Adipocyte (in vitro differentiated cells): Measurements from ENCODE around the gene CLN5.

Source experiments
- DNase-seq: peaks from one replicate; pipeline ENCODE4 v3.0.0-alpha.2; 2015; ENCODE audit warnings: low read depth
- H3K27me3 ChIP-seq: replicated peaks from 2 replicates; pipeline ENCODE4 v1.7.0; 2013; ENCODE audit warnings: mild to moderate bottlenecking, low read length, moderate library complexity; ENCODE audit not compliant: control insufficient read depth, insufficient read depth
- H3K36me3 ChIP-seq: 2 replicates; pipeline ENCODE4 v1.7.0; 2013; ENCODE audit warnings: low read length, mild to moderate bottlenecking, moderate library complexity; ENCODE audit not compliant: control insufficient read depth, insufficient read depth, severe bottlenecking
- H3K4me1 ChIP-seq: 2 replicates; pipeline ENCODE4 v1.7.0; 2013; ENCODE audit warnings: mild to moderate bottlenecking, low read length, moderate library complexity; ENCODE audit not compliant: control insufficient read depth, insufficient read depth
- H3K4me3 ChIP-seq: 2 replicates; pipeline ENCODE4 v1.7.0; 2013; ENCODE audit warnings: mild to moderate bottlenecking, low read length, moderate library complexity
- H3K9ac ChIP-seq: 2 replicates; pipeline ENCODE4 v1.7.0; 2013; ENCODE audit warnings: mild to moderate bottlenecking, low read length, moderate library complexity
- H3K9me3 ChIP-seq: 2 replicates; pipeline ENCODE4 v1.7.0; 2013; ENCODE audit warnings: mild to moderate bottlenecking, low read length, moderate library complexity; ENCODE audit not compliant: control insufficient read depth

CLN5 gene

DNA sequence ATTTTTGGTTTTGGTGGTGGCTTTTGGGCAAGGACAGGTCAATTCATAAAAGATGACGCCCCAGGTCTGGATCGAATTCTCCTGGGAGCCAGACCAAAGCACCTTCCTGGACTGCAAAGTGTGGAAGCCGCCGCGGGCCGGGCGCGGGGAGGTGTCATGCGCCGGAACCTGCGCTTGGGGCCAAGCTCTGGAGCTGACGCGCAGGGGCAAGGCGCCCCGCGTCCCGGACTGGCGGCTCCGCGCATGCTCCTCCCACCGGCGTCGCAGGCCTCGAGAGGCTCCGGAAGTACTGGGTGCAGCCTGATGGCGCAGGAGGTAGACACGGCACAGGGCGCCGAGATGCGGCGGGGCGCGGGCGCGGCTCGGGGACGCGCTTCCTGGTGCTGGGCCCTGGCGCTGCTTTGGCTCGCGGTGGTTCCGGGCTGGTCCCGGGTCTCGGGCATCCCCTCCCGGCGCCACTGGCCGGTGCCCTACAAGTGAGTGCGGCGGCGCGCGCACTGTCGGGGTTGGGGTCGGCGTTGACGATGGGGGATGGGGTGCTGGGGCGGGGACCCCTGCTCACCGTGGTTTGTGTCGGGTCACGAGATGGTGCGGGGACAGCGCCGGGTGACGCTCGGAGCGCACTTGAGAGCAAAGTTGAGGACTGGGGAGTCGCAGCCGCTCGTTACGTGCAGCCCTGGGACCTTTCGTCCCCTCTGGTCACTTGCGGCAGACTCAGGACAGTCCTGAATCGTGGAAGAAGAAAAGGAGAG is at the start of gene CLN5:
Gene CLN5 (plus strand): TSS at position 286 of the 752 bp plus-strand sequence. CDS start 18 bp downstream, at position 304.
- H3K9ac ChIP-seq, result peak within 1 kb of the TSS; percentile 94
- DNase-seq, result peak; percentile 97
- H3K4me3 ChIP-seq, result peak within 1 kb of the TSS; percentile 94
- H3K27me3 ChIP-seq, result no peaks in the 10 kb centered on the region
- peaks cover 25% of the 10 kb centered on the region for H3K4me1 ChIP-seq
- peaks cover 13% of the 10 kb centered on the region for H3K36me3 ChIP-seq
- no peaks in the 10 kb centered on the region for H3K9me3 ChIP-seq

DNA sequence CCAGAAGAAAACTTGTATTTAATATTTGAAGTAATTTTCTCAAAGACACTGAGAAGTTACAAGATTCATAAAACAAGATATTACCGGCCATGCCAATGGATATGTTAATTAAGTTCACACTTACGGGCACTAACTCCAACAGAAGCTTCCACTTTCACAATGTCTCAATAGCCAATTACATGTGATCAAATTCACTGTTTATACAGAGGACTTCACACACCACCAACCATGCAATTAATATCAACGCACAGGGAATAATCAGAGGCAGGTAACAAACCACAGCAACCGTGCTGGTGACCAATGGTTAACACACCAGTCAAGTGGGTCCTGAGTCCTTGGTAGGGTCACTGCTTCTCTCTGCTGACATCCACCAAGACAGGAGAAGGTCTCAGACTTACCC is 49.5 kb upstream of the CLN5 start:
- no peaks in the 10 kb centered on the region for H3K9me3 ChIP-seq
- H3K9ac ChIP-seq, result no peak overlapping the region
- no peaks in the 10 kb centered on the region for H3K36me3 ChIP-seq
- DNase-seq, result no peak
- peaks cover 35% of the 10 kb centered on the region for H3K4me1 ChIP-seq
- H3K27me3 ChIP-seq, result no peaks in the 10 kb centered on the region
- H3K4me3 ChIP-seq, result no peak overlapping the region

DNA sequence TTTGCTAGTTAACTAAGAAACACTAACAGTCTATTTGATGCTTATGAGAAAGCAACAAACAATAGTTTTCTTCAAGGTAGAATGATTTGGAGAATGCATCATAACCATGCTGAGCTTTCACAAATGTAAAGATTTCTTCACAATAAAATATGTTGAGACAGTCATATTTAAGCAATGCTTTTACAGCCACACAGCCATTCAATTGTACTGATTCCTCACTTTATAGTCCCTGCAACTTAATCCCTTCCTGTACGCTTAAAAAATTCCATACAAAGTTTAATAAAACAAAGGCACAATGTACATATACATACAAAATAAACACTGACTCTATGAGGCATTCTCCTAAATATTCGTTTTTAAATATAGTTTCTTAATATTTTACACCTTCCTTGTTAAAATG is 48.2 kb upstream of the CLN5 start:
- H3K4me1 ChIP-seq, result peaks cover 25% of the 10 kb centered on the region
- H3K9ac ChIP-seq, result no peak overlapping the region
- no peaks in the 10 kb centered on the region for H3K9me3 ChIP-seq
- H3K36me3 ChIP-seq, result no peaks in the 10 kb centered on the region
- H3K4me3 ChIP-seq, result no peak overlapping the region
- no peak for DNase-seq
- no peaks in the 10 kb centered on the region for H3K27me3 ChIP-seq

DNA sequence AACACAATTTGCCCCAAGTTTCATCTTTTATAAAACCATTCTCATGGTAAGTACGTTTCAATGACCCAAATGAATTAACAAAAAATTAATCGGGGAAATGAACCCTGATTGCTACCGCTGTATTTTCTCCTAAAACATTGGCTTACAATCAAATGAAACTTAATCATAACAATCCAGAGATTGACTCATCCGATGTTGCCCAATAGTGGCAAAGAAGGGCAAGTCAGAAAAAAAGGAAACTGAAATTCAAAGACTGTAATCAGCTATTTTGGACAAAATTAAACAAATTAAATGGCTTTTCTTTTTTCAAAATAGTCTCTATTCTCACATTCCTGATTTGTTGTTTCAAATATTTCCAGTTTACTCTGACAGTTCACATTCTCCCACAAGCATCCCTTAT is 47.4 kb upstream of the CLN5 start:
- H3K9ac ChIP-seq, result no peak overlapping the region
- no peaks in the 10 kb centered on the region for H3K27me3 ChIP-seq
- no peaks in the 10 kb centered on the region for H3K9me3 ChIP-seq
- peaks cover 18% of the 10 kb centered on the region for H3K4me1 ChIP-seq
- H3K4me3 ChIP-seq, result peak overlapping the region; percentile 54
- H3K36me3 ChIP-seq, result no peaks in the 10 kb centered on the region
- DNase-seq, result peak; percentile 82

- peaks cover 11% of the 10 kb centered on the region for H3K4me1 ChIP-seq
- no peak within 1 kb of the TSS for H3K4me3 ChIP-seq
- H3K27me3 ChIP-seq, result no peaks in the 10 kb centered on the region
- DNase-seq, result no peak
- H3K36me3 ChIP-seq, result no peaks in the 10 kb centered on the region
- no peaks in the 10 kb centered on the region for H3K9me3 ChIP-seq
- no peak within 1 kb of the TSS for H3K9ac ChIP-seq
These were observed 43.7 kb upstream of the CLN5 start, which contains the start of gene ACOD1 for GRCh38 chr13:76948149-76948548. Gene ACOD1 (plus strand): TSS chr13:76948511. CDS start chr13:76948559, 48 bp downstream.

- H3K4me1 ChIP-seq, result peaks cover under 1% of the 10 kb centered on the region
- DNase-seq, result no peak
- H3K9ac ChIP-seq, result no peak overlapping the region
- no peak overlapping the region for H3K4me3 ChIP-seq
- no peaks in the 10 kb centered on the region for H3K27me3 ChIP-seq
- H3K9me3 ChIP-seq, result no peaks in the 10 kb centered on the region
- no peaks in the 10 kb centered on the region for H3K36me3 ChIP-seq
These were observed 41.8 kb upstream of the CLN5 start for GRCh38 chr13:76950101-76950500.

DNA sequence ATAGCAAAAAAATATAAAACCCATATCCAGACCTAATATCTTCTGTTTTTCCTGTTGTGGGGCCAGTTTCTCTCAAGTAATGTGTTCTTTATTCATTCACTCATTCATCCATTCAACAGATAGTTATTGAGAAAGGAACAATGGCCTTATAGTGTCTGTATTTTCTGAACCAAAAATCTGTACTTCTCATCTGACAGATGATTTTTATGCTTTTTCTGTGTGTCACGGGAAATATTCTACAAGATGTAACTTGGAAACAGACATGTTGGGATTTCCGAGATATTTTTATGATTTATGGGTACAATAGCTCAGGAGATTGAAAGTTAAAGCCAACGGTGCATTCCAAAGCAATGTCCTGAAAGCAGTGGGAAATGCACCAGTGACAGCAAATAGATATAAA is 37.9 kb upstream of the CLN5 start:
- Histone ChIP-seq H3K4me3 (no peak overlapping the region), H3K9ac (no peak overlapping the region), H3K27me3 (no peaks in the 10 kb centered on the region), H3K9me3 (no peaks in the 10 kb centered on the region), H3K4me1 (no peaks in the 10 kb centered on the region), H3K36me3 (no peaks in the 10 kb centered on the region)
- no peak for DNase-seq

- H3K27me3 ChIP-seq, result no peaks in the 10 kb centered on the region
- H3K9ac ChIP-seq, result no peak overlapping the region
- no peak for DNase-seq
- no peaks in the 10 kb centered on the region for H3K4me1 ChIP-seq
- H3K36me3 ChIP-seq, result no peaks in the 10 kb centered on the region
- H3K9me3 ChIP-seq, result peaks cover 5% of the 10 kb centered on the region
- no peak overlapping the region for H3K4me3 ChIP-seq
These were observed 37.3 kb upstream of the CLN5 start for GRCh38 chr13:76954538-76954937.

- H3K4me1 ChIP-seq, result no peaks in the 10 kb centered on the region
- H3K27me3 ChIP-seq, result no peaks in the 10 kb centered on the region
- no peaks in the 10 kb centered on the region for H3K36me3 ChIP-seq
- H3K9ac ChIP-seq, result no peak overlapping the region
- H3K4me3 ChIP-seq, result no peak overlapping the region
- no peak for DNase-seq
- peaks cover 11% of the 10 kb centered on the region for H3K9me3 ChIP-seq
These were observed 36.7 kb upstream of the CLN5 start for GRCh38 chr13:76955193-76955592.

GRCh38 chr13:76955661-76956060 is 36.2 kb upstream of the CLN5 start:
- Histone ChIP-seq H3K9ac (no peak overlapping the region), H3K4me1 (no peaks in the 10 kb centered on the region), H3K9me3 (peaks cover 16% of the 10 kb centered on the region), H3K36me3 (no peaks in the 10 kb centered on the region), H3K4me3 (no peak overlapping the region), H3K27me3 (no peaks in the 10 kb centered on the region)
- DNase-seq, result no peak

GRCh38 chr13:76958841-76959432 is 32.9 kb upstream of the CLN5 start:
- peaks cover 18% of the 10 kb centered on the region for H3K9me3 ChIP-seq
- H3K27me3 ChIP-seq, result no peaks in the 10 kb centered on the region
- H3K4me1 ChIP-seq, result no peaks in the 10 kb centered on the region
- H3K36me3 ChIP-seq, result no peaks in the 10 kb centered on the region
- no peak overlapping the region for H3K4me3 ChIP-seq
- no peak overlapping the region for H3K9ac ChIP-seq
- no peak for DNase-seq
